NCI-H1436 treated with DMSO at 0.1 percent for 48 hours (cell line): ENCODE data around the gene PLXNA4.

Experiments used
- DNase-seq: peaks from one replicate; lab custom pipeline; 2025; lab: John Stamatoyannopoulos, UW

The PLXNA4 gene

GRCh38 chr7:132112657-132113056 is 463.6 kb downstream of the PLXNA4 start:
- no peak for DNase-seq

GRCh38 chr7:132112106-132112505 is 464.2 kb downstream of the PLXNA4 start:
- DNase-seq, result no peak

DNA sequence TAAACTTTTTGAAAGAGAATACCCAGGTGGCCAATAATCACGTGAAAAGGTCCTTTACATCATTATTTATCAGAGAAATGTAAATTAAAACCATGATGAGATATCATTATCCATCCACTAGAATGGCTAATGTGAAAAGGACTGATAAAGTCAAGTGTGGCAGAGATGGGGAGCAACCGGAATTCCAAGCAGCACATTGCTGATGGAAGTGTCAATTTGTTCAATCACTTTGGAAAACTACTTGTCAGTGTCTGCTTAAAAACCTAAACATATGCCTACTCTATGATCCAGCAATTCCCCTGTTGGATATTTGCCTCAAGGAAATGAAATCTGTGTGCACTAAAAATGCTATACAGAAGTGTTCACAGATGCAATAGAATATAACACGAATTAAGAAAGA is 465.6 kb downstream of the PLXNA4 start:
- no peak for DNase-seq

DNA sequence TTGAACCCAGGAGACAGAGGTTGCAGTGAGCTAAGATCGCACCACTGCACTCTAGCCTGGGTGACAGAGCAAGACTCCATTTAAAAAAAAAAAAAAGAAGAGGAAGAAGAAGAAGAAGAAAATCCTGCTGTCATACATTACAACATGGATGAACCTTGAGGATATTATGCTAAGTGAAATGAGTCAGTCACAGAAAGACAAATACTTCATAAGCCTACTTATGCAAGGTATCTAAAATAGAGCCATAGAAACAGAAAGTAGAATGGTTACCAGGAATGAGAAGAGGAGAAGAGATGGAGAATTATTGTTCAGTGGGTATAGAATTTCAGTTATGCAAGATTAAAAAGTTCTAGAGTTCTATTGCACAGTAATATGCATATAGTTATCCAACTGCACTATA is 466.5 kb downstream of the PLXNA4 start:
- no peak for DNase-seq

DNA sequence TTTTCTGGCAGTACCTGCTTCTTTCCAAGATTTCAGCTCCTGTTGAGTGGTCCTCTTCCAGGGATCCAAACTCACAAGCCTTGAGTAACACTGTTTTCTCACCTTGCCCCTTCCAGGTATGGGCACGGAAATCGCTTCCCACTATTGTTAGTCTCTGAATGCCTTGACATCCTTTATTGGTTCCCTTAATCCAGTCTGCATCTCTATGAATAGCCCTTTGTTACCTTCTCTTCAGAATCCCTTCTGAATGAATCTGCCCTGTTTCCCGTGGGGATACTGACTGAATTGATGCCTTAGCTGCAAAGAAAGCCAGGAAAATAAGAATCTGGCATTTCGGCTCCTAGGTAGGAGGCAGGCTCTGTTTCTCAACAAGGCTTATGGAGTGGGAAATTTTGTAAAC is 467.7 kb downstream of the PLXNA4 start:
- no peak for DNase-seq

- no peak for DNase-seq
Observed at GRCh38 chr7:132106491-132106890, 469.8 kb downstream of the PLXNA4 start.

DNA sequence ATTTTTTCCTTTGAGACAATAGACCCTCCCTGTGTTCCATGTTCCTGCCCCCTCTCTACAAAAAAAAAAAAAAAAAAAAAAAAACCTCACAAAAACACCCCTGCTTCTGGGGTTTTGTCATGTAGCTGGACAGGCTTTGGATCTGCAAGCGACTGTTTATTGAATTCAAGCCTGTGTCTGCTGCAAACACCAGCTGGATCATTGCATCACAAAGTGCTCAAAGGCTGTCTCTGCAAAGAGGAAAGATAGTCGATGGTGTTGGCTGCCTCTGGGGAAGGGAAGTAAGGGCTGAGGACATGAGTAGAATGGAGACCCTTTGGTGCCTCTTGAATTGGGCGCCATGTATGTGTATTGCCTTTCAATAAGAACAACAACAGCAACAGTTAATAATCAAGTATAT is 471.2 kb downstream of the PLXNA4 start:
- no peak for DNase-seq

GRCh38 chr7:132103718-132104117 is 472.6 kb downstream of the PLXNA4 start:
- no peak for DNase-seq

- DNase-seq, result no peak
Observed at GRCh38 chr7:132102942-132103341, 473.3 kb downstream of the PLXNA4 start.

DNA sequence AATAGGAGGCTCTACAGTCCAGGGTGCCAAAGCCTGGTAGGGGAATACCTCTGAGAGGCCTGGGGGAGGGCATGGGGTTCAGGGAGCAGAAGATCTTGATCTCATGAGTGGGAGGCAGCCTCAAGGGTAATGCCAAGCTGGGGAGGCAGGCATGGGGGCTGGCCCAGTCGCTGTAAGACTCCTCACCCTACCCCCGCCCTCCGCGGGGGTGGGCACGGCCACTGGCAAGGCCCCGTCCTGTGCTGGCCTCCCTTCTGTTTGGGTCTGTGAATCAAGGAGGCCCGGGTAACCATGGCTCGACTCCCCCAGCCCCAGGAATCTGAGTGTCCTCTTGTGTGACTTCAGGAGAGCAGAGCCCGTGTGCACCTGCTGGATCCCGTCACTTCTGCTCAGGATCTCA is 473.9 kb downstream of the PLXNA4 start:
- DNase-seq, result no peak

DNA sequence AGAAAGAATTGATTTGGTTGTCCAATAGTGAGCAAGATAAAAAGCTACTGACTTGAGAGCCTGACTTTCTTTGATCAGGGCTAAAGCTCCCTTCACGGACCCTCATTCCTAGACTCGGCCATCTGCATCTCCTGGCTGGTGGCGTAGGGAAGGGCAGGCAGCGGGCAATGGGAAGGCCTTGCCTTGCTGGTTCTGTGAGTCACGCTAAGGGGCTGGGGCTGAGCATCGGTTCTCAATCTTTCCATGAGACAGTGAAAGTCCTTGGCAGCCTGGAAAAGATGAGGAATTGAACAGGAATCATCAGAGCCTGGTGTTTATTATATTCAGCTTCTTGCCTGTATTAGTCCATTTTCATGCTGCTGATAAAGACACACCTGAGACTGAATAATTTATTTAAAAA is 475.3 kb downstream of the PLXNA4 start:
- no peak for DNase-seq

DNA sequence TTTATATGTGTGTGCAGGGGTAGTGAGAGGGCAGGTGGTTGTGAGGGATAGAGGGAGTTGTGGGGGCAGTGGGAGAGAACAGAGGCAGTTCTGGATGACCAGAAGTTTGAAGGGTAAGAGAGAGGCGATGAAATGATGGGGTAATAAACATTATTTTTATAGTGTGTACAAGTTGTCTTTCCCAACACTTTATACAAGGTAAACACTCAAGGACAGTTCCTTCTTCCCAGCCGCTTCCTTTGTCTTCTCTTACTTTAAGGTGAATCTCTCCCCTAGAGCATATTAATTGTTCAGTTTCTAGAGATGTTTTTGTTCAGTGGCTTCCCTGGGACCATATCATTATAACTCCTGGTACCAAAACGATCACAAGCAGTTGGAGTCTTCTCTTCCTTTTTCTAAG is 475.8 kb downstream of the PLXNA4 start:
- DNase-seq, result no peak

DNA sequence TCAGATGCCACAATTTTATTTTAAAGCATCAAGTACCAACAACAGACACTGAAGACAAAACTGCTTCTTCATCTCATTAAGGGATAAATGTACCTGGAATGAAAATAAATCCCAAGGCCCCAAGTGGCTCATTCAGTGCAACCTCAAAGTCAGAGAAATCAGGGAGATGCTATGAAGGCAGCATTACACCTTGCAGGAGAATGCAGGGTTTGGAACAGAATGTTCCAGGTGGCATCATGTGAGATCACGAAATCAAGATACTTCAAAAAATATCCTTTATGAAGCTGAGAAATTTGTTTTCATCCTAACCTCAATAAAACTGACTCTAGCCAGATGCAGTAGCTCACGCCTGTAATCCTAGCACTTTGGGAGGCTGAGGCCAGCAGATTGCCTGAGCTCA is 477.1 kb downstream of the PLXNA4 start:
- DNase-seq, result no peak

GRCh38 chr7:132098327-132098726 is 477.9 kb downstream of the PLXNA4 start:
- DNase-seq, result no peak

GRCh38 chr7:132097550-132098134 is 478.6 kb downstream of the PLXNA4 start:
- no peak for DNase-seq

DNA sequence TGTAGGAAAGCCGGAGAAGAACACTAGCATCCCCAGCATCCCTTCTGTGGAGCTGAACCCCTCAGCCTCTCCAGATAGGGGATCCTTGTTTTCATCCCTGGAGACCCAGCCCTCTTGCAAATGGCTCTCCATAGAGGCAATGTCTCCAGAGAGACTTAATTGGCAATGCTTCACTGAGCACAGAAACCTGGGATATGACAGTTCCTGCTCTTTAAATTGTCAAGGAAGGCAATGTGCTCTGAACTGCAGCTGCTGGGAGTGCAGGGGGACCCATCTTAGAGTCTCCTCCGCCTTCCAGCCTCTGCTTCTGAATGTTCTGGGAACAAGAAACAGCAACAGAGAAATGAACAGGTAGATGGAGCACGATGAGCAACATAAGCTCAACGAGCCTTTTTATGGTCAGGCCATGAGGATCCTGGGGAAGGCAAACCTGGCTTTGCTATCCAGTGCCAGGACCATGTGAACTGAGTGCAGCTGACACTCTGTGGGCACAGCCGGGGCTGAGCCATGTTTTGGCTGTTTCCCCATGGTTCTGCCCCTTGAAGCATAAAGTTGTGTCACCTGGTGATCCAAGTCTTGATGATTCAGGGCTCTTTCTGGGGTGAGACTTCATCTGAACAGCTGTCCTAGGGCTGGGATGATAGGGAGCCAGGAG is 481.0 kb downstream of the PLXNA4 start:
- DNase-seq, result no peak

- DNase-seq, result no peak
Observed at GRCh38 chr7:132092106-132092505, 484.2 kb downstream of the PLXNA4 start.

DNA sequence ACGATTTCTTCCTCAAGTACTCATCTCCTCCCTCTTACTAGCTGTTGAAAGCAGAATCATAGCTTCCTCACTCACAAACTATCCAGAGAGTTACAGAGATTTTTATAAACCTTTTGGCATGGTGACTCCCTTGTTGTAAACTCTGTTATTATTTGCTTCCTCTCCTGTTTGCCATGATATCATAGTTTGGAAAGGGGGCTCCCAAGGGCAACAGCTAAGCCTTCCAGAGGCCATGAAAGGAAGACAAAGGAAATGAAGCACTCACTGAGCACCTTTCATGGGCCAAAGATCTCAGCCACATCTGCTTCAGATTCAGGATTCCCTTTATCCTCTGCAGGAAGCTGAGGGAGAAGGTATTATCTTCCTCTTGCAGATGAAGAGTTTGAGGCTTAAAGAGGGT is 484.6 kb downstream of the PLXNA4 start:
- no peak for DNase-seq

- no peak for DNase-seq
Observed at GRCh38 chr7:132090444-132090843, 485.8 kb downstream of the PLXNA4 start.

GRCh38 chr7:132089356-132089755 is 486.9 kb downstream of the PLXNA4 start:
- no peak for DNase-seq

GRCh38 chr7:132087421-132087820 is 488.8 kb downstream of the PLXNA4 start:
- no peak for DNase-seq

DNA sequence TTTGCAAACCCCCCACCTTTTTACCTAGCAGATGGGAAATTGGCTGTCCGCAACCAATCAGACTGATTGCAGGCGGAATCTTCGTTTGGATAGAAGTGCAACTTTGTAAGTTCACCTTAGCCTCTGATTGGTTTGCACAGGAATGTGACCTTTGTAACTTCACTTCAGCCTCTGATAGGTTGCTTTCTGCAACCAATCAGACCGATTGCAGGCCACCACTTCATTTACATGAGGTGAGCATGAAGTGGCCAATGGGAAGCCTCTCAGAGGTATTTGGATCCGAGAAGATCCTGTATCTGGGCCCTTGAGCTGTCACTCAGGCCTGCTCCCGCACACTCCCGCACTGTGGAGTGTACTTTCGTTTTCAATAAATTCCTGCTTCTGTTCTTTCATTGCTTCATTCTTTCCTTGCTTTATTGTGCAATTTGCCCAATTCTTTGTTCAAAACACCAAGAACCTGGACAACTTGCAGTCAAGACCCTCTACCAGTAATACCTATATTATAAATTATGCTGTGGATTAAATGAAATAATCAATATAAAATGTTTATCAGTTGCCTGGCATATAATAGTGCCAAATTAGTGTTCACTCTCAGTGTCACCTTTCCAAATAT is 491.4 kb downstream of the PLXNA4 start:
- no peak for DNase-seq

DNA sequence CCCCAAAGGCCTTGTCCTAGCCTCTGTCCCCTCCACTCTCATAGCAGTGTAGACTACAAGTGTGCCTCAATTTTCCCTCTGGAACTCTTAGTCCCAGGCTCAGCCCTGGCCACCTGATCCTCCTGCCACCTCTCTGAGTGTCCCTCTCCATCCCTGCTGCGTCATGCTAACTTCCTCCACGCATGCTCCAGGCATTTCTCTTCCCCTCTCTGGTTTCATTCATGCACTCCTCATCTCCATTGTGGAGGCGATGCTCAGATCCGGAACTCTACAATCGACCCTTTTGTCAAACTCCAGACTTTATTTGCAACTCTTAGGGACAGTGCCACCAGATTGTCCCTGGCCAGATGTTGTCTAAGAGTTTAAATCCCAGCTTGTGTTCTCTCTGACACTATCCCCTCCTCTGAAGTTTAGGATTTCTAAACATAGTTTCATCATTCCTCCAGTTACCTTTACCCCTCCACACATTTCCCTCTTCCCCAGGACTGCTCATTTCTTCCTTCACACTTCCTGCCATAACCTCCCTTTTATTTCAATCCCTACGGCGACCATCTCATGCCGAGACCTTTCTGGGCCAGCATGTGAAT is 492.6 kb downstream of the PLXNA4 start:
- DNase-seq, result no peak
